Activated T-cell treated with anti-CD3 and anti-CD28 coated beads, Interleukin-2, amount 50 U/mL, for 24 hours (primary cell): Measurements from ENCODE around the gene HSD17B3.
"Not testable (repeated sequence)": the region's sequence is repeated elsewhere in the genome, so short reads cannot be mapped to it uniquely, and the experiment has no call there.

Experiments used
- DNase-seq: peaks from one replicate; pipeline ENCODE4 v3.0.0-alpha.2; 2020
- H3K27ac Mint-ChIP-seq: 2 replicates; pipeline ENCODE4 v1.8.0; 2020; ENCODE audit warnings: mild to moderate bottlenecking, mixed read lengths
- H3K27me3 Mint-ChIP-seq: 2 replicates; pipeline ENCODE4 v1.8.0; 2020; ENCODE audit warnings: mixed read lengths
- H3K36me3 Mint-ChIP-seq: 2 replicates; pipeline ENCODE4 v1.8.0; 2020; ENCODE audit warnings: low read depth, mixed read lengths
- H3K4me1 Mint-ChIP-seq: 2 replicates; pipeline ENCODE4 v1.8.0; 2020; ENCODE audit warnings: low read depth, mixed read lengths
- H3K4me3 Mint-ChIP-seq: 2 replicates; pipeline ENCODE4 v1.8.0; 2020; ENCODE audit warnings: mild to moderate bottlenecking, moderate library complexity, mixed read lengths
- H3K9me3 Mint-ChIP-seq: 2 replicates; pipeline ENCODE4 v1.8.0; 2020; ENCODE audit warnings: mixed read lengths

The HSD17B3 gene

DNA sequence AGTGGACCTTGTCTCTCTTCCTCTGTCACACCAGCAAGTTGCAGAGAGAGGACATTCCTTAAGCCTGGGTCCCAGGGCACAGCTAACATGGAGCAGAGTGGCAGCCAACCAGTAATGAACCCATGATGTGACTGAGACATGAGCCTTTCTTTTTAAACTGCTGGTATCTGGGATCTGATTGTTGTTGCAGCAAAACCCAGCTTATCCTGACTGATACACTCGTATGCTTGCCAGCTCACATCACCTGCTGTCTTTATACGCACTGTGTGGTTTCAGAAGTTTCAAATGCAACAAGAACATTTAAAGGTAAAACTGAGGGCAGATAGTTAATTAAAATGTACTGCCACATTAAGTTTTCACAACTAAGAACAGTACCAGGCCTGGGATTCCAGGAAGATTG is 97.1 kb downstream of the HSD17B3 start:
- DNase-seq: no peak
- Mint-ChIP-seq H3K27me3 (peaks cover 3% of the 10 kb centered on the region), H3K27ac (no peak overlapping the region), H3K9me3 (no peaks in the 10 kb centered on the region), H3K36me3 (no peaks in the 10 kb centered on the region), H3K4me3 (no peak overlapping the region), H3K4me1 (peaks cover 8% of the 10 kb centered on the region)

DNA sequence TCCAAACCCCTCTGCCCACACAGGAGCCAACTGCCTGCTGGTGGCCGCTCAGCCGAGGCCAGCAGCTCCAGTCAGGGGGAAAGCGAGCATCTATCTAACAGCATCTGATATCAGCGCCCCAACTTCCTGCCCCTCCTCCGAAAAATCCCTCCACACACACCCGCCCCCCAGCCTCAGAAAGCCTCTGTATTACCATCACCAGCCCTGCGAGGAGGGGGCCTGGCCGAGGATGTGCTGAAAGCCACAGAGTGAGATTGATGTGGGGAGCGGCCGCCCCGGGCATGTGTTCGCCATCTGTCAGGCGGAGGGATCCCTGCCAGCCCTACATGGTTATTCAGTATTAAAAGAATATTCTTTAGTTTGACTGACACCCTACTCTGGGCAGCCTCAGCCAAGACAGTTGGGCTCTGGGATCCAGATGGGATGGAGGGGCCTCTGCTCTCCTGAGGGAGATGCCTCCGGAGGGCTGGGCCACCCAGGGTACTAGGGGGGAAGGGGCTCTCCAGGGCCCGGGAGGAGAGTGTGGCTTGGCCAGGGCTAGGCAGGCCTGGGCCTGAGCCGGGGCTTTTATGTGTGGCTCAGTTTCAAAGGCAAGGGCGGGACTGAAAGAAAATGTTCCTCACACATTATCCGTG is 98.0 kb downstream of the HSD17B3 start:
- Mint-ChIP-seq H3K9me3 (no peaks in the 10 kb centered on the region), H3K27me3 (peaks cover 3% of the 10 kb centered on the region), H3K4me1 (peaks cover 8% of the 10 kb centered on the region), H3K36me3 (no peaks in the 10 kb centered on the region), H3K27ac (no peak overlapping the region), H3K4me3 (no peak overlapping the region)
- no peak for DNase-seq

DNA sequence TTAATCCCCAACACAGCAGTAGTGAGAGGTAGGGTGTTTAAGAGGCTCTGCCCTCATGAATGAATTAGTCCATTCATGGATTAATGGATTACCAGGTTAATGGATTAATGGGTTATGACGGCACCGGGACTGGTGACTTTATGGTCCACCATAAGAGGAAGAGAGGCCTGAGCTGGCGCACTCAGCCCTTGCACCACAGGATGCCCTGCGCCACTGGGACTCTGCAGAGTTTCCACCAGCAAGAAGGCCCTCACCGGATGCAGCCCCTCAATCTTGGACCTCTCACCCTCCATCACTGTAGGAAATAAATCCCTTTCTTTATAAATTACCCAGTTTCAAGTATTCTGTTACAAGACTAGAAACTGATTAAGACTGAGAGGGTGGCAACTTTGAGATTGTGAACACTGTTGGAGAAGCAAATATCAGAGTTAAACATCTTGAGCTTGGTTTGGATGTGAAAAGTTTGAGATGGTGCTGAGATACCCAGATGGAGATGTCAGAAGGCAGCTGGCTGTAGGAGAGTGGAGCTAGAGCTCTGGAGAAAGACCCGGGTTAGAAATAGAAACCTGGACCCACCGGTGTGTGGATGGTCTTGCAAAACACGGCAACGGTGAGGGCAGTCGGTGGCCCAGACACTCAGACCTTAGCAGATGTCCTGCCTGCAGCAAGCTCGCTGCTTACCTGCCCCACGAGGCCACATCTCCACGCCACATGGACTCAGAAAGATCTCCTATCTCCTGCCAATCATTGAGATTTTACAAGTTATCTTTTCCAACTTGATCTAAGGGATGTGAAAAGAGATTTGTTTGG is 98.8 kb downstream of the HSD17B3 start:
- no peaks in the 10 kb centered on the region for H3K9me3 Mint-ChIP-seq
- no peak overlapping the region for H3K4me3 Mint-ChIP-seq
- H3K36me3 Mint-ChIP-seq: no peaks in the 10 kb centered on the region
- peaks cover 8% of the 10 kb centered on the region for H3K4me1 Mint-ChIP-seq
- H3K27ac Mint-ChIP-seq: no peak overlapping the region
- H3K27me3 Mint-ChIP-seq: peaks cover 3% of the 10 kb centered on the region
- DNase-seq: no peak

DNA sequence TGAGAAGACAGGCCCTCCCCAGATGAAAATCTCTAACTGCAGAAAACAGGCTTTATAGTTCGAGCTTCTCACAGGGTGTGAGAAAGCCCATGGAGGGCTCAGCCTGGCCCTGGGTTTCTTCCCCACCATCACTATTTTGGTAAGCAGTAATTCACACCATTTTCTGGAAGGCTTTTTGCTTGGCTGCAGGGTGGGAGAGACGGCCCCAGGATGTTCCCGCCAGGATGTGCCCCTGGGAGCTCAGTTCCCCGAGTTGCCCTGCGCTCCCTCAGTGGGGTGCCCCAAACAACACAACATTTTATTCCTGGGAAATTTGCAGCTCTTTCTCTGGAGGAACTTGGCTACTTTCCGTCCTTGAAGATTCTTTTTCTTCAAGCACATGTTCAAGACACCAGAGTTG is 100.8 kb downstream of the HSD17B3 start:
- no peaks in the 10 kb centered on the region for H3K36me3 Mint-ChIP-seq
- no peak overlapping the region for H3K27ac Mint-ChIP-seq
- peaks cover 8% of the 10 kb centered on the region for H3K4me1 Mint-ChIP-seq
- peaks cover 9% of the 10 kb centered on the region for H3K27me3 Mint-ChIP-seq
- DNase-seq: no peak
- H3K4me3 Mint-ChIP-seq: no peak overlapping the region
- H3K9me3 Mint-ChIP-seq: no peaks in the 10 kb centered on the region

DNA sequence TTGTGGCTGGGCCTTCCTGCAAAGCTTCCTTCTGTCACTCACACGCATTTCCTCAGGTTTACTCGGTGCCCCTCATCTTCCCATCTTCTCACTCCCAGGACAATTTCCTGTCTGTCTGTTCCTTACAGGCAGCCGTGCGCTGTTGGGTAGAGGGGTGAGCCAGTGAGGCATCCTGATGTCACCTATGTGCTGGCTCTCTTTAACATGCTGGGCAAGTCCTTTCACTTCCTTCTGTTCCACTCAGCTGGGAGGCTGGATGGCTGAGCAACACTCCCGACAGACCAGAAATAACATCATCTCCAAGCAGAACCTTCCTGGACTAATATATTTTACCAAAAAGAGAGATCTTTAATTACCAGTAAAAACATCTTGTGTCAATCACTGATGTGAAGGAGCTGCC is 103.0 kb downstream of the HSD17B3 start:
- no peaks in the 10 kb centered on the region for H3K9me3 Mint-ChIP-seq
- H3K27ac Mint-ChIP-seq: no peak overlapping the region

DNA sequence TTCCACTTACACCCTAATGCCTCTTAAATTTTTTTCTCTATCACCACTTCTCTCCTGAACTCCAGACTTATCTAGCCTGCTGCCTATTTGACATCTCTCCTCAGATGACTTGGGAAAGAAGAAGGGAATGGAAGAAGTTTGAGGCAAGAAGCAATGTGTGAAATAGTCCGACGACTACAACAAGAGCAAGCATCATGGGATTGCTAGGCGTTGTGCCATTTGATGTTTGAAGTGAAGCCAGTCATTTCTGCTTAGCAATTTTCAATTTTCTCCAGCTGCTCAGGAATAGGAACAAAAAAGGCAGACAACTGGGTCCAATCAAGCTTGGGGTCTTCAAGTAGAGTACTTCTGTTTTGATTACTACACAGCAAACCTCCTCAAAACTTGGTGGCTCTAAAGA is 106.4 kb downstream of the HSD17B3 start:
- no peaks in the 10 kb centered on the region for H3K36me3 Mint-ChIP-seq
- H3K4me1 Mint-ChIP-seq: no peaks in the 10 kb centered on the region
- H3K4me3 Mint-ChIP-seq: no peak overlapping the region
- peaks cover 6% of the 10 kb centered on the region for H3K9me3 Mint-ChIP-seq
- H3K27me3 Mint-ChIP-seq: peaks cover 23% of the 10 kb centered on the region
- no peak for DNase-seq
- no peak overlapping the region for H3K27ac Mint-ChIP-seq

More for the DNA sequence above, 103.0 kb downstream of the HSD17B3 start:
- Mint-ChIP-seq H3K27me3 (peaks cover 21% of the 10 kb centered on the region), H3K4me3 (no peak overlapping the region), H3K36me3 (no peaks in the 10 kb centered on the region), H3K4me1 (peaks cover 8% of the 10 kb centered on the region)
- DNase-seq: no peak

DNA sequence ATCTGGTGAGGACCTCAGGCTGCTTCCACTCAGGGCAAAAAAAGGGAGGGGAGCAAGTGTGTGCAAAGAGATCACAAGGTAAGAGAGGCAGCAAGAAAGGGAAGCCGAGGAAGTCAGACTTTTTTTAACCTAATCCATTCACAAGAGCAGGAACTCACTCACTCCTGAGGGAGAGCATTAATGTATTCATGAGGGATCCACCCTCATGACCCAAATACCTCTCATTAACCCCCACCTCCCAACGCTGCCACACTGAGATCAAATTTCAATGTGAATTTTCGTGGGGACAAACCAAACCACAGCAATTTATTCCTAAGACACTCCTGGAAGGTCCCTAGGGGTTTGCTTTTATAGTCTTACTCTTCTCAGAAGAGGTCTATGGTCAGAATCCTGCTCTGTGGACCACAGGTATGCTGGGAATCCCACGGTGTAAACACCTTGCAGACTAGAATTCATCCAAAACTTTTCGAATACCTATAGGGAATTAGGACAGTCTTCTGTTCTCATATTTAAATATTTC is 108.7 kb downstream of the HSD17B3 start:
- H3K4me1 Mint-ChIP-seq: no peaks in the 10 kb centered on the region
- H3K27ac Mint-ChIP-seq: no peak overlapping the region
- no peak for DNase-seq
- H3K4me3 Mint-ChIP-seq: no peak overlapping the region
- no peaks in the 10 kb centered on the region for H3K36me3 Mint-ChIP-seq
- peaks cover 15% of the 10 kb centered on the region for H3K9me3 Mint-ChIP-seq
- peaks cover 23% of the 10 kb centered on the region for H3K27me3 Mint-ChIP-seq

DNA sequence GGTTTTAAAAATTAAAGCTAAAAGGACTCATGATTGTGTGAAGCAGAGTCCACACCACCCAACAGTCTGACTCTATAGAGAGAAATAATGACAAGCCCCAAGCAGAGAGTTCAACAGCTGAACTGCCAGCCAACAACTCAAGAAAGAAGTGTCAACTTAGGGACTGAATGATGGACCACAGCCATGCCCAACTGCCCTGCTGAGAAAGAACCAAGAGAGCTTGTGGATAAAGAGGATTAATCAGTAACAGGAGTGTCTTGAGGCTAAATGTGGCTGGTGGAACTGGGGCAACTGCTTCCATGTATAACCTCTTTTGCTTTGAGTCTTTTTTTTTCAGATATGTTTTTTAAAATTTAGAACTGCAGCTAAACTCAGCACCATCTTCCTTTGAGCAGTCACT is 109.3 kb downstream of the HSD17B3 start:
- no peak overlapping the region for H3K4me3 Mint-ChIP-seq
- H3K27me3 Mint-ChIP-seq: peaks cover 23% of the 10 kb centered on the region
- H3K9me3 Mint-ChIP-seq: peaks cover 15% of the 10 kb centered on the region
- H3K36me3 Mint-ChIP-seq: no peaks in the 10 kb centered on the region
- no peak for DNase-seq
- H3K4me1 Mint-ChIP-seq: no peaks in the 10 kb centered on the region
- no peak overlapping the region for H3K27ac Mint-ChIP-seq

DNA sequence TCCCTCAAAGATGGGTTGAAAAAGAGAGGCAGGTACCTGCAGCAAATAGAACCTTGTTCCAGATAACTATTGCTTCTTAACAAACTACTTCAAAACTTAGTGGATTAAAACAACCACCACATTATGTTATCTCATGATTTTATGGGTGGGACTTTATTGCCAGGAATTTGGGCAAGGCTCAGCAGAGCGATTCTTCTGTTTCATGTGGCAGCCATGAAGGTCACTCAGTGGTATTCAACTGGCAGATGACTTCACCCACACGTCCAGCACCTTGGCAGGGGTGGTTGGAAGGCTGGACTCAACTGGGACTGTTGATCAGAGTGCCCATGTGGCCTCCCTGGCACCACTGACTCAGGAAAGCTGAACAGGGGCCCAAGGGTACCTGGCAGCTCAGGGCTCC is 112.0 kb downstream of the HSD17B3 start:
- peaks cover 15% of the 10 kb centered on the region for H3K9me3 Mint-ChIP-seq
- peaks cover 1% of the 10 kb centered on the region for H3K4me1 Mint-ChIP-seq
- H3K27me3 Mint-ChIP-seq: peaks cover 31% of the 10 kb centered on the region

DNA sequence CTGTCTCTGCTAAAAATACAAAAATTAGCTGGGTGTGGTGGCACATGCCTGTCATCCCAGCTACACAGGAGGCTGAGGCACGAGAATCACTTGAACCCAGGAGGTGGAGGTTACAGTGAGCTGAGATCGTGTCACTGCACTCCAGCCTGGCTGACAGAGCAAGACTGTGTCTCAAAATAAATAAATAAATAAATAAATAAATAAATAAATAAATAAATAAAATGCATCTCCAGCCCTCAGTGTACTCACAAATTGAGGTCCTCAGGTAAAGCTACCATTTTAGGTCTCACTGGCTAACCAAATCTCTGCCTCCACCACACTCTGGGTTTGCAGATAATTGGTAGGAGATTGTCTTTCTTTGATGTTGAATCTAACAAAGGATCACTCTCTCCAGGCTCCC is 112.4 kb downstream of the HSD17B3 start:
- H3K4me1 Mint-ChIP-seq, H3K27ac Mint-ChIP-seq, DNase-seq, H3K36me3 Mint-ChIP-seq, H3K4me3 Mint-ChIP-seq: not testable (repeated sequence)
- H3K9me3 Mint-ChIP-seq: peaks cover 15% of the 10 kb centered on the region
- H3K27me3 Mint-ChIP-seq: peaks cover 34% of the 10 kb centered on the region

More for the DNA sequence above, 112.0 kb downstream of the HSD17B3 start:
- H3K27ac Mint-ChIP-seq: no peak overlapping the region
- no peaks in the 10 kb centered on the region for H3K36me3 Mint-ChIP-seq
- DNase-seq: no peak
- no peak overlapping the region for H3K4me3 Mint-ChIP-seq

DNA sequence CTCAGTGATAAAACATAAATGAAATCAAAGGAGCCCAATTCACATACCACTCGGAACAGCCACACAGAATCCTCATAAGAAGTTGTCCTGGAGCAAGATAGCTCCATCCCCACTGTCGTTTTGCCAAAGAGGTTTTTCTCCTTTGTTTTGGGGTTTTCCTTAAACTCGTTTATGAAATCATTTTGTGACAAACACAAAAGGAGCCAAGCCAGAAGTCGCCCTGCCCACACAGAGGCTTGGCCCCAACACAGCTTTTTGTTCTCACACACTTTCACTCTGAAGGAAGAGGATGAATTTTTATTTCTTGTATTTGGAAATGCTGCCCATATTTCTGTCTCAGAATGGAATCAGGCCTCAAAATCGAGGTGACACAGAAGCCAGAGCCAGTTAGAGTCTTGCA is 113.4 kb downstream of the HSD17B3 start:
- no peak for DNase-seq
- Mint-ChIP-seq H3K4me1 (peaks cover 1% of the 10 kb centered on the region), H3K9me3 (peaks cover 15% of the 10 kb centered on the region), H3K27ac (no peak overlapping the region), H3K4me3 (no peak overlapping the region), H3K27me3 (peaks cover 39% of the 10 kb centered on the region), H3K36me3 (no peaks in the 10 kb centered on the region)

DNA sequence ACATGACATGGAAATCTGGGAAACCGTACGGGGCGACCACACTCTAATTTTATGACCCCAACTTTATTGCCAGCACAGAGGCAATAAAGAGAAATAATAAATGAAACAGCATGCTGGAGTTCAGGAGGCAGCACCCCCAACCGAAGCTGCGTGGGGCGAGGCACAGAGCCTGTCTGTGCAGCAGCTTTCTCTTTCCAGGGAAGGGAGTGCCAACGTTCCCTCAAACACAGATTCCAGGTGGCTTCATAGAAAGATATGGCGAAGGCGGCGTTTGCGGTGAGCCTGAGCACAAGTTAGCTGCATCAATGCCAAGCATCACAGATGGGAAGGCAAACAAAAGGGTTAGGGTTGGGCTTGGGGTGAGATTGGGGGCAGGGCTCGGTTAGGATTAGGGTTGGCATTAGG is 114.8 kb downstream of the HSD17B3 start:
- peaks cover 15% of the 10 kb centered on the region for H3K9me3 Mint-ChIP-seq
- H3K36me3 Mint-ChIP-seq: no peaks in the 10 kb centered on the region
- H3K4me3 Mint-ChIP-seq: no peak overlapping the region
- DNase-seq: no peak
- H3K27ac Mint-ChIP-seq: no peak overlapping the region
- peaks cover 45% of the 10 kb centered on the region for H3K27me3 Mint-ChIP-seq
- H3K4me1 Mint-ChIP-seq: peaks cover 1% of the 10 kb centered on the region

DNA sequence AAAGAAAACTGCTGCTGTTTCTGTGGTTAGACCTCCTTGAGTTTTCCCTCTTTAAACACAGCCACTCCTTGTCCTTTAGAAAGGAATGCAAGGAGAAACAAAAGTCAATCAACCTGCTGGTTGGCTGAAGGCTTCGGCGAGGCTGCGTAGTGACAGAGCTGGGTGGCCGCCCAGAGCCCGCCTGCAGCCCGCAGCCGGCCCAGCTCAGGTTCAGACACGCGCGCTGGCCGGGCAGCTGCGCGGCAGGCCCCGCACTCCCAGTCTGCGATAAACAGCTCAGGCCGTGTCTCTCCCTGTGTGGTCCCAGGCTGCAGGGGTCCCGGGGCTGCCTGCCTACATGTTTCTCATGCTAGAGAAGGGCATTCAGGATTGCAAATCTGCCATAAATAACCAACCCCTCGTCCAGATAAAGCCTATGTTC is 115.4 kb downstream of the HSD17B3 start:
- H3K36me3 Mint-ChIP-seq: no peaks in the 10 kb centered on the region

DNA sequence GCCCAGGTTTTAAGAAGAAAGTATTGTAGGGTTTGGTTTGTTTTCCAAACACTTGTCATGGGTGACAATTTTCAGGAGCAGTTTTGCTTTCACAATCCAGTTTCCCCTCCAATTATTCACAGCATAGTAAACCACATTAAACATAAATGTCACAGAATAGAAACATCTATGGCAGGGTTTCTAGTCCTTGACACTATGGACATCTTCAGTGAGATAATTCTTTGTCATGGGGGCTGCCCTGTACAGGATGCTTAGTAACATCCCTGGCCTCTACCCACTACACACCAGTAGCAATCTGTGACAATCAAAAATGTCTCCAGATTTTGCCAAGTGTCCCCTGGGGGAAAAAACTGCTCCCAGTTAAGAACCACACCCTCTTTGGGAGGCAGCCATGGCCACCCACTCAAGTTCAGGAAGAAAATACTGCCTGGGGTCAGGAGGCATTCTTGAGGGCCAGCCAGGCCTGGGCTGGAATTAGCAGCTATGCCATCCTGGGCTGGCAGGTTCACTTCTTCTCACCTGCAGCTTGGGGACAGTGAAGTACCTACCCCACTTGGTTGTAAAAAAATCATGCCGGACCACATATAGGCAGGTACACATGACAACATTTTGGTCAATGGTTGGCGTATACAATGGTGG is 116.3 kb downstream of the HSD17B3 start:
- DNase-seq: no peak
- Mint-ChIP-seq H3K36me3 (no peaks in the 10 kb centered on the region), H3K9me3 (peaks cover 10% of the 10 kb centered on the region), H3K27ac (no peak overlapping the region), H3K4me3 (no peak overlapping the region), H3K27me3 (peaks cover 50% of the 10 kb centered on the region), H3K4me1 (peaks cover 1% of the 10 kb centered on the region)

More for the DNA sequence above, 115.4 kb downstream of the HSD17B3 start:
- Mint-ChIP-seq H3K27ac (no peak overlapping the region), H3K27me3 (peaks cover 46% of the 10 kb centered on the region), H3K4me3 (no peak overlapping the region), H3K9me3 (peaks cover 15% of the 10 kb centered on the region), H3K4me1 (peaks cover 1% of the 10 kb centered on the region)
- DNase-seq: no peak
